Measurements from ENCODE around the gene DNAI7. TPM values are rescaled to one million over a fixed set of nuclear protein-coding genes. Genes with fewer than 3 reads are reported as not detected.
A peak's percentile ranks its signal among the peaks of the same experiment; 100 is the strongest.

The DNAI7 gene
- total and polyA plus RNA-seq, 8 donors: 0.63 to 2.0 (median 0.91) TPM

GRCh38 chr12:25156061-25156460 lies 38.9 kb downstream of the DNAI7 start:
- no peaks in the 10 kb centered on the region for H3K27me3 ChIP-seq
- intact Hi-C loops (cut with DNase I): no loop called here
- no peak for TF ChIP-seq CTCF (IDR thresholded peaks at IDR 0.05)
- peaks cover 0 to 6% (median 0%) of the 10 kb centered on the region in 3 donors for H3K4me1 ChIP-seq
- FAIRE-seq (no peak), DNase-seq (no peak), ATAC-seq (no peak)
- WGBS, 2 donors: 83 to 87% methylated on average over 4 of the region's 4 CpGs
- no peak overlapping the region for H3K27ac ChIP-seq
- H3K9me3 ChIP-seq: no peaks in the 10 kb centered on the region
- H3K36me3 ChIP-seq: no peaks in the 10 kb centered on the region
- no peak overlapping the region for H3K4me3 ChIP-seq

GRCh38 chr12:25155022-25155576 lies 39.9 kb downstream of the DNAI7 start:
- Histone ChIP-seq H3K27ac (no peak overlapping the region), H3K9me3 (no peaks in the 10 kb centered on the region), H3K27me3 (no peaks in the 10 kb centered on the region), H3K4me3 (peak overlapping the region in 1 of 4 donors; percentile 21), H3K36me3 (no peaks in the 10 kb centered on the region), H3K4me1 (peaks cover 0 to 6% (median 0%) of the 10 kb centered on the region in 3 donors)
- no peak for DNase-seq
- FAIRE-seq: peak; percentile 43
- 41 to 53% methylated on average over 2 of the region's 2 CpGs for WGBS, 2 donors
- TF ChIP-seq CTCF (IDR thresholded peaks at IDR 0.05): peak in 3 of 4 donors; percentile 52 to 60 (median 52)
- intact Hi-C loops (cut with DNase I): no loop called here
- peak in 3 of 4 donors; percentile 67 to 77 (median 73) for ATAC-seq

GRCh38 chr12:25152055-25152454 lies 42.9 kb downstream of the DNAI7 start:
- Histone ChIP-seq H3K27ac (no peak overlapping the region), H3K27me3 (no peaks in the 10 kb centered on the region), H3K4me3 (no peak overlapping the region), H3K4me1 (peaks cover 0 to 6% (median 0%) of the 10 kb centered on the region in 3 donors), H3K9me3 (no peaks in the 10 kb centered on the region), H3K36me3 (no peaks in the 10 kb centered on the region)
- FAIRE-seq (no peak), DNase-seq (no peak), ATAC-seq (no peak)
- no peak for TF ChIP-seq CTCF (IDR thresholded peaks at IDR 0.05)
- intact Hi-C loops (cut with DNase I): no loop called here
- 61 to 65% methylated on average over 5 of the region's 5 CpGs for WGBS, 2 donors

GRCh38 chr12:25151476-25151875 lies 43.5 kb downstream of the DNAI7 start:
- FAIRE-seq (no peak), DNase-seq (no peak), ATAC-seq (peak in 2 of 4 donors; percentile 50 to 60)
- Histone ChIP-seq H3K27me3 (no peaks in the 10 kb centered on the region), H3K9me3 (no peaks in the 10 kb centered on the region), H3K27ac (no peak overlapping the region), H3K4me3 (no peak overlapping the region), H3K36me3 (no peaks in the 10 kb centered on the region), H3K4me1 (peaks cover 0 to 6% (median 0%) of the 10 kb centered on the region in 3 donors)
- 49 to 56% methylated on average over 5 of the region's 5 CpGs for WGBS, 2 donors
- no peak for TF ChIP-seq CTCF (IDR thresholded peaks at IDR 0.05)
- intact Hi-C loops (cut with DNase I): no loop called here

GRCh38 chr12:25146686-25147085 lies 48.3 kb downstream of the DNAI7 start:
- H3K9me3 ChIP-seq: no peaks in the 10 kb centered on the region
- no peaks in the 10 kb centered on the region for H3K4me1 ChIP-seq
- DNase-seq (no peak), FAIRE-seq (no peak), ATAC-seq (no peak)
- H3K36me3 ChIP-seq: no peaks in the 10 kb centered on the region
- H3K4me3 ChIP-seq: no peak overlapping the region
- intact Hi-C loops (cut with DNase I): no loop called here
- no peak for TF ChIP-seq CTCF (IDR thresholded peaks at IDR 0.05)
- H3K27me3 ChIP-seq: no peaks in the 10 kb centered on the region
- H3K27ac ChIP-seq: no peak overlapping the region
- WGBS, 2 donors: 92 to 97% methylated on average over 1 of the region's 1 CpG
